ENCODE measurements around the gene MROH9.

DNA sequence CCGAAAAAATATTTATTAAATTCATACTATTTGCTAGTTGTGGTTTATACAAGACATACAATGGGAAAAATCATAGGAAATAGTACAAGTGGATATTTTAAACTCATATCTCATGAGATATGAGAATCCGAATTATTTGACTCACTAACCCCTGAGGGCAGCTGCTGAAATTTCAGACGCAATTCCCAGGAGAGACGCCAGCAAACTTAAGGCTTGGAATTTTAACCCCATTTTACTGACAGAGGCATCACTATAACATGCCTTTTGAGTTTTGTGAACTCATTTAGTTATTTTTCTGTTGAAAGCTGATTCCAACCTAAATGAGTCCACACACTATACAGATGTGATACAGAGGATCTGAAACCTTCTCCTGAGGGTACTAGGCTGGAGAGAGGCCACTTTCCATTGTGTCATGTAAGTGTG lies 5.9 kb upstream of the MROH9 start:
- no peak for TF ChIP-seq POLR2A (IDR thresholded peaks at IDR 0.05; ENCODE audit: low read depth, low read length)
- TF ChIP-seq, protein P1, sequence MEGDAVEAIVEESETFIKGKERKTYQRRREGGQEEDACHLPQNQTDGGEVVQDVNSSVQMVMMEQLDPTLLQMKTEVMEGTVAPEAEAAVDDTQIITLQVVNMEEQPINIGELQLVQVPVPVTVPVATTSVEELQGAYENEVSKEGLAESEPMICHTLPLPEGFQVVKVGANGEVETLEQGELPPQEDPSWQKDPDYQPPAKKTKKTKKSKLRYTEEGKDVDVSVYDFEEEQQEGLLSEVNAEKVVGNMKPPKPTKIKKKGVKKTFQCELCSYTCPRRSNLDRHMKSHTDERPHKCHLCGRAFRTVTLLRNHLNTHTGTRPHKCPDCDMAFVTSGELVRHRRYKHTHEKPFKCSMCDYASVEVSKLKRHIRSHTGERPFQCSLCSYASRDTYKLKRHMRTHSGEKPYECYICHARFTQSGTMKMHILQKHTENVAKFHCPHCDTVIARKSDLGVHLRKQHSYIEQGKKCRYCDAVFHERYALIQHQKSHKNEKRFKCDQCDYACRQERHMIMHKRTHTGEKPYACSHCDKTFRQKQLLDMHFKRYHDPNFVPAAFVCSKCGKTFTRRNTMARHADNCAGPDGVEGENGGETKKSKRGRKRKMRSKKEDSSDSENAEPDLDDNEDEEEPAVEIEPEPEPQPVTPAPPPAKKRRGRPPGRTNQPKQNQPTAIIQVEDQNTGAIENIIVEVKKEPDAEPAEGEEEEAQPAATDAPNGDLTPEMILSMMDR (conservative IDR thresholded peaks at IDR 0.05; ENCODE audit: low read depth, low read length), result no peak
- TF ChIP-seq NFE2L2 (IDR thresholded peaks at IDR 0.05; ENCODE audit: low read depth, low read length), result no peak
- no peak for TF ChIP-seq FOS (IDR thresholded peaks at IDR 0.05; ENCODE audit: low read depth, low read length)
- TF ChIP-seq, protein P2, sequence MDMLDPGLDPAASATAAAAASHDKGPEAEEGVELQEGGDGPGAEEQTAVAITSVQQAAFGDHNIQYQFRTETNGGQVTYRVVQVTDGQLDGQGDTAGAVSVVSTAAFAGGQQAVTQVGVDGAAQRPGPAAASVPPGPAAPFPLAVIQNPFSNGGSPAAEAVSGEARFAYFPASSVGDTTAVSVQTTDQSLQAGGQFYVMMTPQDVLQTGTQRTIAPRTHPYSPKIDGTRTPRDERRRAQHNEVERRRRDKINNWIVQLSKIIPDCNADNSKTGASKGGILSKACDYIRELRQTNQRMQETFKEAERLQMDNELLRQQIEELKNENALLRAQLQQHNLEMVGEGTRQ (IDR thresholded peaks at IDR 0.05; ENCODE audit: low read depth, low read length), result no peak
- TF ChIP-seq RAD21 (IDR thresholded peaks at IDR 0.05; ENCODE audit: low read length), result no peak
- no peak for TF ChIP-seq RFX5 (IDR thresholded peaks at IDR 0.05; ENCODE audit: low read depth, low read length)
- TF ChIP-seq MAFK (IDR thresholded peaks at IDR 0.05; ENCODE audit: low read depth, low read length), result no peak

Data from IMR-90 (cell line).